HL-60 (cell line): Measurements from ENCODE around the gene ACOXL.

Experiments
- DNase-seq, 2 experiments: peaks; one replicate each; pipeline ENCODE4 v3.0.0-alpha.2; 2010 to 2020; ENCODE audit warnings: low read depth in 1 of 2, low spot score in 1 of 2
- H3K27ac ChIP-seq: fragments of 250-450 bp; sonication (Bioruptor Pico); replicated peaks from 2 replicates; pipeline ENCODE4 v1.5.1; 2020; ENCODE audit warnings: mild to moderate bottlenecking, moderate library complexity
- H3K27me3 ChIP-seq: fragments of 250-450 bp; sonication (Bioruptor Pico); 2 replicates; pipeline ENCODE4 v1.5.1; 2021; ENCODE audit warnings: mild to moderate bottlenecking, moderate library complexity; ENCODE audit not compliant: insufficient read depth, poor library complexity, severe bottlenecking
- H3K4me3 ChIP-seq: replicated peaks from 2 replicates; pipeline ENCODE4 v1.5.1; 2011; ENCODE audit warnings: mild to moderate bottlenecking, control low read depth, low read length; ENCODE audit not compliant: insufficient read depth
- CTCF ChIP-seq: IDR thresholded peaks from one replicate; pipeline ENCODE4 v1.5.1; 2011; ENCODE audit warnings: low read length, control low read depth, inconsistent platforms; ENCODE audit not compliant: insufficient read depth
- GABPA ChIP-seq: IDR thresholded peaks from 2 replicates; pipeline ENCODE4 v1.6.1; 2012; ENCODE audit warnings: low read depth
- POLR2AphosphoS5 ChIP-seq: IDR thresholded peaks from 2 replicates; pipeline ENCODE4 v1.6.1; 2012; ENCODE audit warnings: low read depth
- REST ChIP-seq: IDR thresholded peaks from 2 replicates; pipeline ENCODE4 v1.6.1; 2012; ENCODE audit warnings: low read depth; ENCODE audit not compliant: insufficient replicate concordance
- SPI1 ChIP-seq: IDR thresholded peaks from 2 replicates; pipeline ENCODE4 v1.6.1; 2012; ENCODE audit warnings: low read depth, mild to moderate bottlenecking, borderline replicate concordance

The ACOXL gene

GRCh38 chr2:111145103-111145760, 412.9 kb downstream of the ACOXL start:
- TF ChIP-seq GABPA (no peak), REST (no peak), POLR2AphosphoS5 (no peak), CTCF (no peak), SPI1 (no peak)
- Histone ChIP-seq H3K4me3 (no peak overlapping the region), H3K27me3 (no peaks in the 10 kb centered on the region), H3K27ac (no peak overlapping the region)
- no peak for DNase-seq

- H3K4me3 ChIP-seq, result no peak overlapping the region
- H3K27ac ChIP-seq, result no peak overlapping the region
These were observed 413.6 kb downstream of the ACOXL start for GRCh38 chr2:111145951-111146350.

More at GRCh38 chr2:111145951-111146350, 413.6 kb downstream of the ACOXL start:
- DNase-seq, result no peak
- no peak for TF ChIP-seq CTCF
- no peak for TF ChIP-seq REST
- TF ChIP-seq GABPA, result no peak
- no peak for TF ChIP-seq POLR2AphosphoS5
- no peak for TF ChIP-seq SPI1
- no peaks in the 10 kb centered on the region for H3K27me3 ChIP-seq
